HK-2 (cell line): Measurements from ENCODE around the gene GRXCR2.

Experiments
- DNase-seq: peaks from one replicate; pipeline ENCODE4 v3.0.0-alpha.2; 2018; ENCODE audit not compliant: unreplicated experiment

GRXCR2 gene

DNA sequence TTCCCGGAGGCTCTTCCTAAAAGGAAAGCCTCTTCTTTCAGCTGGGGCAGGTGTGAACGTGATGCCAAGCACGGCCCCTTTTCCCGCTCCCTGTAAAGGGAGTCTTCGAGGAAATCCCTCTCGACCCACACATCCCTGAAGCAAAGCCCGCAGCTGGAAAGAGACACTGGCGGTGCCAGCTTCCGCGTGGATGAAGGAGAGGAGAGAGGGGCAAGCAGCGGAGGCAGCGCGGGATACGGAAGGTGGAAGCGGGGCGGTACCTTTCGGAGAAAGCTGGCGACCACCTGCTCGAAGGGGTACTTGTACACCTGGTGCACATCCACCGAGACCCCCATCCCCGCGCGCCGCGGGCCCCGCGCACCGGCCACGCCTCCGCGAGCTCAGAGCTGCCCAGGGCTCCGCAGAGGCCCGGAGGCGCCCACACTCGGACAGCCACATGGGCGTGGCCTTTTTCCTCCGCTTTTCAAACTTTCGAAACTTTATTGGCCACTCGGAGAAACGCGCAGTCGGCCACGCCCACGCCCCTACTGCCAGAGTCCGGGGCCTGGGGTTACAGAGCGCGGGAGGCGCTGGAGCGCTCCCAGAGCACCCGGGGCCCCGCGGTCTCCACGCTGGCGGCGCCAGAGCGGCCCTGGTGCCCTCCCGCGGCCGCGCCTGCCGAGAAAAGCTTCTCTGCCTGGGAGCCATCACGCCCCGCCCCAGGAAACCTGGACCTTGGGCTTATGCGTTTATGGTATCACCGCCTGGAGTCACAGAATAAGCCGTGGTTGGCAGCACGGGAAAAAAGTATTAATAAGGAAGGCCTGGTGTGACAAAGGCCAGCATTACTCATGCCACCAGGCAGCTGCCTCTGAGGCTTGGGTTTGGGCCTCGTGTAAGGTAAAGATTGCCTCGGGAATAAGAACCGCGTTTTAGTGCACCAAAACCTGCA is 37.6 kb downstream of the GRXCR2 start, which contains the start of gene PRELID2:
Gene PRELID2 (minus strand): TSS at position 426 of the 931 bp plus-strand sequence. CDS start 91 bp downstream, at position 335.
- DNase-seq, result peak; percentile 87

DNA sequence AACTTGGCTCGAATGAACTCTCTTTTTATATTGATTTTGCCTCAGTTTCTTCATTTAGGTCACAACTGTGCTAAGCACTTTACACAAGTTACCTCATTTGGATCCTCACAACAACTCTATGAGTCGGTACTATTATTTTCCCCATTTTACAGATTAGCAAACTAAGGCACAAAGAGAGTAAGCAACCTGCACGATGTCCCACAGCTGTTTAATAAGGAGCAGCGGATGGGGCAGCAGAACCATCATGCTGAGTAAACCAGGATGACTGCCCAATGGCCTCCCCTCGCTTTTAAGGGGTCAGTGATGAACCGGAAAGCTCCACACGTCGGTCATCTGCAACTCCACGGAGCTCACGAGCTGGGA is 38.3 kb downstream of the GRXCR2 start:
- no peak for DNase-seq

DNA sequence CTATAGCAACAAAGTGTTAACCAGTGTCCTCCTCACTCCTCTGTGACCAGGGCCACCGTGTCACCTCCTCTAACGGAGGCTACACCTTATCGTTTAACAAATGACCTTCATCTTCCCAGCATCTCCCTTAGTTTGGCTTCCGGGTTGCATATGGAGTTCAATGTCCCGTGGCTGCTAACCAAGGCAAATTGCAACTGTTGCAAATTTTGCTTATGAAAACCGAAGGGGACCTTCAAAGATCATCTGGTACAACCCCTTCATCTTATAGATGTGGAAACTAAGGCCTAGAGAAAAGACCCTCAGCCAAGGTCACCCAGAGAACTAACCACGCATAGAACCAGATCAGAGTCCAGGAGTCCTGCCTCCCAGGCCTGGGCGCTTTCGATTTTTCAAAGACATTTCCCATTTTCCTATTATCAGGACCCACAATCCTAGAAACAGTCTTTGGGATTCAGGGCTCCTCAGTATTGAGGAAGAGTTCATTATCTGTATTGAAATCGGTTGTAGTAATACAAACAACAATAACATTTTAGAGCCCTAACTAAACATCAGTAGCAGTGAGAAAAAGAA is 39.1 kb downstream of the GRXCR2 start:
- no peak for DNase-seq

DNA sequence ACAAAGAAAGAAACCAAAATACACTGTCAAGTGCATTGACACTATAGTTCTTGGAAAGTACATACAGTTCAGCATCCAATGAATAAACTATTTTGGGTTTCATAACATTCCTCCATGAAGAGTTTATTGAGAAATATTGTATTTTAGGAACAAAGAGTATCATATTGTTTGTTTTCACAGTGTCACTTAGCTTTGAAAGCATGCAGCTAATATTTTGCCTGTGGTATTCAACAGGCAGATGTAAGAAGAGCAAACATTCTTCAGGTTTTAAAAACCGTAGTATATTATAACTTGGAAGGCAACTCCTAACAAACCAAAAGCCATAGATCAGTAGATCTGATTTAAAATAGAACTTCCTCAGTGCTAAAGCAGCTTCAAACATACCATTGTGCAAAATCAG is 42.2 kb downstream of the GRXCR2 start:
- no peak for DNase-seq

DNA sequence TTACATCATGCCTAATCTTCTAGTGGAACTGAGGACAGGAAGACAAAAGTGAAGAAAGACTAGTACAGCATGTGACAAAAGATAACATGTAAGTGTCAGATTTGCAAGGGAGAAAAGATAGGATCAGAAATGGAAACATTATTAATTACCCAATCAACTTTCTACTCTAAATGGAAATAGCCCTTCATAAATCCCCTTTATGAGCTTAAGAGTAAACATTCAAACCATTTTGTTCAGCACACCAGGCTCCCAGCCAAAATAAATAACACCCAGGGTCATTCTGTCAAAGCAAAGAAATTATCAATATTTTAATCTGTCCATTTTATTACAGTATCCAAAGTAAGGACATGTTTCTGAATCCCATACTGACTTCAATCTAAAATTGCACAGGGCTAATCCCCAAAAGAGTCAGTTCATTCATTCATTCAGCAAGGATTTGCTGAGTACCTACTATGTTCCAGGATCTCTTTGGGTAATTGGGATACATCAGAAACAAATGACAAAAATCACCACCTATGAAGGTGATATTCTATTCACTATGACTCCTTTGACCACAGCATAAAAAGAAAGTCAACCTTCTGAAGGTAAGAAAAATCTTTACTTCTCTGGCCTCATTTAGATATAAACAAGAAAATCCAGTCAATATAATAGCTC is 43.0 kb downstream of the GRXCR2 start:
- DNase-seq, result no peak

DNA sequence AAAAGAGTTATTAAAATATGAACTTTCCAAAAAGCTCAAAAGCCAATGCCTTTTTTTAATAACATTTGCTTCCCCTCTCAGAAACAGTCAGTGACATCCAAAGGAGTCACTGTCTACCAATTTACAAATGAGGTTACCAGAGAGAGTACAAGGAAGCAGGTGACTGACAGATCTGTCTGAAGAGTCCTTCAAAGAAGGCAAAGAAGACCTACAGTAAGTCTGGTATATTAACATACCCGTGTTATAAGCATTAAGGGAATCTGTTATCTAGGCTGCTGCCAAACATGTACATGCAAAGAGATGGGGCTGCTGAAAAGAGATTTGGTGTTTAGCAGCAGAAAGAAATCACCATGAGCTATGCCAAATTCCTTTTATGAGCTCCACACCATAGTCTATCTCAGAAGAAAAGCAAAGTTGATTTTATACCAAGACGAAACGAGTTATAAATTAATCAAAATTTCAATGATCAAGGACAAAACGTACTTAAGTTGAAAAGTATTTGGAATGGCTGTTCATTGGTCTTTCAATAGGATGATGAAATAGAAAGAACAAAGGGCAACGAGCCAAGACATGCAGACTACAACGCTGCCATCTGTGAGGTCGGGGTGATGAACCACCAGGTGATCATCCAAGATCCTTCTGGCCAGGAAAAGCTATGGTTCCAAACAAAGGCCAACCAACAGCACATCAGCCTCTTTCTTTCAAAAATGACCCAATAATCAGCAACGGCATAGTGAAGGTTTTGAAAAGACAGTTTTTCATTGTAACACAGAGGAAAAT is 45.7 kb downstream of the GRXCR2 start:
- no peak for DNase-seq

DNA sequence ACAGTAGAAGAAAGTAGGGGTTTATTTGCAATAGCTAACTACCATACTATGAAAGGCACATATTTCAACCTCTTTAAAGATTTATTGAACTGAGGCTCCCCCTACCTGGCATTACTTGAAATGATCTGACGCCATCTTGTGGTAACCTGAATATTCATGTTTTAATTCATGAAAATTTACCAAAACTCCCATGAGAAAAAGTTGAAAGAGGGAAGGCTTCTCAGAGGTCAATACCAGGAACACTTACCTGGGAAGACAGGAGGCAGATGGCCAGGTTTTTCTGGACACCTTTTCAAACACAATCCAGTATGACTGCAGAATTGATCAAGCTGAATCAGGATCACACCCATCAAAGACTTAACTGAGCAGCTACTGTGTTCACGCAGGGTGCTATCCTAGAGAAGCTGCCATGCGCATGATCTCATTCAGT is 47.0 kb downstream of the GRXCR2 start:
- no peak for DNase-seq

DNA sequence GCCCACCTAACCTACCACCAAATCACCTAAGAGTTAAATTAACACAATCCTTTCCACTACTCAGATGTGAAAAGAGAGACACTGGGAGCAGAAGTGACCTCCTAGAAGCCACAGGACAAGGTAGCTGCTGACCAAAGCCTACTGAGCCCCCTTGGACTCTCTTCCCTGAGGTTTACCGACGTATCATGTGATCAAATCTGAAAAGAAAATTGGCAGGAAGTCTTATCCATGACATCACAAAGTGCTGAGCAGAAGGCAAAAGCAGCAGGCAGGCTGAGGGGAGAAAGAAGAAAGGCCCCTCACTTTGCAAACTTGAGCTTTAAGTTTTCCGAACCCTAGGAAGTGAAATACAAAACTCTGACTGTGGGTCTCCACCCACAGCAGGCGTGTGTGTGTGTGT is 48.8 kb downstream of the GRXCR2 start:
- DNase-seq, result no peak

DNA sequence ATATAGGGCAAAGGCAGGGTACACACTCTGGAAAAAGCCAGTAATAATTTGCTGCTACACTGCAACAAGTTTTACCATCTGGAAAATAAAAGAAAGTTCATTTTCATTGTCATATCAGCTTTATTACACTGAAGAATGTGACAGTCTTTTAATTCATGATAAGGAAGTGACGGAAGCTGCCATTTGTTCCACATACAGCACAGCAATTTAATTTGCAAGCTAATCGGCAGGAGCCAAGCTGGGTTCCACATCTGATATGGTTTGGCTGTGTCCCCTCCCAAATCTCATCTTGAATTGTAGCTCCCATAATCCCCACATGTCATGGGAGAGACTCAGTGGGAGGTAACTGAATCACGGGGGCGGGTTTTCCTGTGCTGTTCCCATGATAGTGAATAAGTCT is 54.2 kb downstream of the GRXCR2 start:
- no peak for DNase-seq

DNA sequence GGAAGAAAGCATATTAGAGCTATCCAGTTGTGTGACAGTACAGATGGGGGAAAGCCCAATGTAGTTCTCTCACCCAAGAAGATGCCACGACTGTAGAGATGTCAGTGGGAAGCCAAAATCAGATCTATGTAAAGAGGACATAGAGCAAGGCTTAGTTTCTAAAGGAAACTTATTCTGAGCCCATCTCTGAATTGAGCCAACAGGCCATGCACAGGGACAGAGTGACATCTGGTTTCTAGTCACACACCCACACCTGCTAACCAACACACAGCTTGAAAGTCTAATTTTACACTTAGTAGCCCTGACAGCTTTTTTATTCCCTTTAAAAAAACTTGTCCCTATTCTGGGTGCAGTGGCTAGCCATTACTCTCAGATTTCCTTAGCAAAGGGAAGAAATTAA is 59.9 kb downstream of the GRXCR2 start:
- no peak for DNase-seq

DNA sequence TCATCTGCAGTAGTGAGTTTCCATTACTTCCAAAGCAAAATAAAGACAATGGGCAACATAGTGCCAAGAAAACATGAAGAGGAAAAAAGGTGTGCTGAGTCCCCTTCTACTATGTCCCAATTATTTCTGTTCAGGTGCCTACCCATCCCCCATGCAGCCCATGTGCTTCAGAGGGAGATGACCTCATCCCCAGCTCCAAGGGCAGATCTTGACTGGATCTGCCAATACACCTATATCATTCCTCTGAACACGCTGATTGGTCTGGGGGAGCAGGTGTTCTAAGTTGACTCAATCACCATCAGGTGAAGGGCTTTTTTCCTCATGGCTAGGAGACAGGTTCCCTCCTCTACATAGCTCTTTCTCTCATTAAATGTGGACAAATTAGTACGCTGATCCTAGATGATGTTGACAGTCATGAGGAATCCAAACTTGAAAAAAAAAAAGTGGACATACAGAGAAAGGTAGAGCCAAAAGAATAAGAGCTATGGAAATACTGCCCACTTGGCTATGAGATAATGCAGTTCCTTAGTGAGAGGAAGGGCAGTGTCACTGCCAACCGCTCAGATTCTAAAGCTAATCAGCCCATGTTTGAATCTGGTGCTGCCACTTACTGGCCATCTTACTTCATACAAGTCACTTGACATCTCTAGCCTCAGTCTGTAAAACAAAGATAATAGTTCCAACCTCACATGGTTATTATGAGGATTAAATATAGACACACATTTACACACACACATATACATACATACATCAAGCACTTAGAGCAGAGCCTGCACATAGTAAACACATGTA is 60.8 kb downstream of the GRXCR2 start:
- DNase-seq, result no peak
